Measurements from ENCODE around the gene OR52E6.

Gene OR52E6

GRCh38 chr11:5815534-5815933 lies 26.2 kb downstream of the OR52E6 start:
- Mint-ChIP-seq H3K27ac (no peak overlapping the region), H3K27me3 (no peaks in the 10 kb centered on the region), H3K9me3 (no peaks in the 10 kb centered on the region), H3K4me3 (no peak overlapping the region), H3K4me1 (peaks cover 22% of the 10 kb centered on the region), H3K36me3 (no peaks in the 10 kb centered on the region)
- ATAC-seq: peak; percentile 70

DNA sequence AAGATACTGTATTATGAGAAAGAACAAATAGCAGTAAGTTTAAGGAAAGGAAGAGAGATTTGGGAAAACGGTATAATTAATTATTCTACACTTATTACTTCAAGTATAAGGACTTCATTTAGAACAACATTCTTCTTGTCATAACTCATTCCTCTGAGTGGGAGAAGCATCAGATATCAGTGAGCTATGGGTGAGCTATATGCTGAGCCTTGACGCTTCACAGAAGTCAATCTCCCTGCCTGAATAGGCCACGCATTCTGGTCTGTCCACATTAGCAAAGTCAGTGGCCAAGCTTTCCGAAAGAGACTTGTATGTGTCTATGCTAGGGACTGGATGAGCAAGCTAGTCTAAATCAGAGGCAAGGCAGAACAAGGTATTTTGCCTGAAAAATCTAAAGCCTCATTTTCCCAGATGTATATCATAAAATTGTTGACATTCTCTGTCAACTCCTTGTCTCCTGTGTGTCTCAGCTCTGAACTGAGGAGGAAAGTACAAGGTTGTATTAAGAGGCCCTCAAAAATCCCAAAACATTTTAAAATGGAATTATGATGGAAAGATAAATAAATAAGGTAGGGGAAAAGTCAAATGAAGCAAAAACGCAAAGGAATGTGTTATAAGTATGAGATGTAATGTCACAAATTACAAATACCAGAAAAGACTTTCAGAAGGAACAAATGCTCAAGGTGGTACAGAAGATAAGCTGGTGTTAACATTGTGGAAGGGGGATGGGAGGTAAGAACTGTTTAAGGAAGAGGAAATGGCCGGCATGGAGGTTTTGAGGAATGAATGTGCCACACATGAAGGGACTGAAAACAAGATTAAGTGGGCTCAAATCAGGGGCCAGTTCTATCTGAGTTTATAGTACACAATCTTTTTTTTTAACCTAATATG lies 31.5 kb downstream of the OR52E6 start:
- H3K27ac Mint-ChIP-seq: no peak overlapping the region
- no peak for ATAC-seq
- peaks cover 22% of the 10 kb centered on the region for H3K4me1 Mint-ChIP-seq
- H3K9me3 Mint-ChIP-seq: no peaks in the 10 kb centered on the region
- no peak overlapping the region for H3K4me3 Mint-ChIP-seq
- peaks cover 10% of the 10 kb centered on the region for H3K27me3 Mint-ChIP-seq
- no peaks in the 10 kb centered on the region for H3K36me3 Mint-ChIP-seq

GRCh38 chr11:5809122-5809519 lies 32.6 kb downstream of the OR52E6 start:
- Mint-ChIP-seq H3K27me3 (peaks cover 10% of the 10 kb centered on the region), H3K9me3 (peaks cover 4% of the 10 kb centered on the region), H3K27ac (peak overlapping the region; percentile 32), H3K4me3 (peak overlapping the region; percentile 80), H3K4me1 (peaks cover 16% of the 10 kb centered on the region), H3K36me3 (no peaks in the 10 kb centered on the region)
- no peak for ATAC-seq

GRCh38 chr11:5808500-5809121 lies 33.1 kb downstream of the OR52E6 start, which contains the start of gene OR52N2:
Gene OR52N2 (plus strand): TSS chr11:5808924. CDS start chr11:5820336, 11,412 bp downstream.
- peak; percentile 89 for ATAC-seq
- H3K9me3 Mint-ChIP-seq: peaks cover 5% of the 10 kb centered on the region
- peaks cover 10% of the 10 kb centered on the region for H3K27me3 Mint-ChIP-seq
- H3K4me1 Mint-ChIP-seq: peaks cover 16% of the 10 kb centered on the region
- H3K4me3 Mint-ChIP-seq: peak within 1 kb of the TSS; percentile 80
- H3K27ac Mint-ChIP-seq: peak within 1 kb of the TSS; percentile 32
- no peaks in the 10 kb centered on the region for H3K36me3 Mint-ChIP-seq

DNA sequence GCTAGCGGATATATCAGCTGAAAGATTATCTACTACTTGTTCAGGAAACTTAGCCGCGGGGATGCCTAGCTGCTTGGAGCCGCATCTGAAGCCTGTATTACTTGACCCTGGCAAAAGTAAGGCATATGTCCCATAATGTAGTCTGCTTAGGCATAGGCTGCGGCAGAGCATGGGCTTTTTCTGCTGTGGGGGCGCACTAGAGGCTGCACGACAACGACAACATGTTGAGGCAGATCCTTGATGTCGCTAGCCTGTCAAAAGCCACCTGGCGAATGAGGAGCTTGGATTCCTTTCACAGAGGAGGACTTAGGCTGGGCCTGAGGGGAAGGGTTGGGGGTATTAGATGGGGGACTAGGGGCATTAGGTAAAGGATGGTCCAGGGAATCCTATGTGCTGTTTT lies 34.1 kb downstream of the OR52E6 start:
- no peaks in the 10 kb centered on the region for H3K36me3 Mint-ChIP-seq
- H3K4me3 Mint-ChIP-seq: no peak overlapping the region
- peaks cover 9% of the 10 kb centered on the region for H3K9me3 Mint-ChIP-seq
- peaks cover 10% of the 10 kb centered on the region for H3K27me3 Mint-ChIP-seq
- no peak for ATAC-seq
- no peak overlapping the region for H3K27ac Mint-ChIP-seq
- H3K4me1 Mint-ChIP-seq: peaks cover 16% of the 10 kb centered on the region

- no peak overlapping the region for H3K4me3 Mint-ChIP-seq
- no peak for ATAC-seq
- H3K27me3 Mint-ChIP-seq: peaks cover 3% of the 10 kb centered on the region
- no peaks in the 10 kb centered on the region for H3K36me3 Mint-ChIP-seq
- H3K27ac Mint-ChIP-seq: no peak overlapping the region
- peaks cover 10% of the 10 kb centered on the region for H3K4me1 Mint-ChIP-seq
- H3K9me3 Mint-ChIP-seq: peaks cover 9% of the 10 kb centered on the region
Measured at GRCh38 chr11:5803982-5804381, 37.7 kb downstream of the OR52E6 start.

GRCh38 chr11:5796541-5796940 lies 45.2 kb downstream of the OR52E6 start:
- H3K27ac Mint-ChIP-seq: no peak overlapping the region
- H3K4me3 Mint-ChIP-seq: no peak overlapping the region
- no peaks in the 10 kb centered on the region for H3K36me3 Mint-ChIP-seq
- no peaks in the 10 kb centered on the region for H3K4me1 Mint-ChIP-seq
- ATAC-seq: no peak
- peaks cover 16% of the 10 kb centered on the region for H3K27me3 Mint-ChIP-seq
- no peaks in the 10 kb centered on the region for H3K9me3 Mint-ChIP-seq

GRCh38 chr11:5791165-5791564 lies 50.5 kb downstream of the OR52E6 start, which contains the start of gene OR52N1:
Gene OR52N1 (minus strand): TSS chr11:5791265. CDS start chr11:5788816, 2,449 bp downstream.
- ATAC-seq: peak; percentile 39
- Mint-ChIP-seq H3K36me3 (no peaks in the 10 kb centered on the region), H3K4me3 (no peak within 1 kb of the TSS), H3K27ac (no peak within 1 kb of the TSS), H3K27me3 (peaks cover 16% of the 10 kb centered on the region), H3K4me1 (no peaks in the 10 kb centered on the region), H3K9me3 (no peaks in the 10 kb centered on the region)
